GM19328 (cell line): Measurements from ENCODE around the gene AKR1D1.
A peak's percentile ranks its signal among the peaks of the same experiment; 100 is the strongest.
"Not testable (repeated sequence)": the region's sequence is repeated elsewhere in the genome, so short reads cannot be mapped to it uniquely, and the experiment has no call there.

Experiments used
- ATAC-seq: cut with Tn5 transposase; IDR thresholded peaks from one replicate; pipeline ENCODE4 v1.9.1; 2021; ENCODE audit warnings: mild to moderate bottlenecking, moderate library complexity; ENCODE audit not compliant: unreplicated experiment

Gene AKR1D1

DNA sequence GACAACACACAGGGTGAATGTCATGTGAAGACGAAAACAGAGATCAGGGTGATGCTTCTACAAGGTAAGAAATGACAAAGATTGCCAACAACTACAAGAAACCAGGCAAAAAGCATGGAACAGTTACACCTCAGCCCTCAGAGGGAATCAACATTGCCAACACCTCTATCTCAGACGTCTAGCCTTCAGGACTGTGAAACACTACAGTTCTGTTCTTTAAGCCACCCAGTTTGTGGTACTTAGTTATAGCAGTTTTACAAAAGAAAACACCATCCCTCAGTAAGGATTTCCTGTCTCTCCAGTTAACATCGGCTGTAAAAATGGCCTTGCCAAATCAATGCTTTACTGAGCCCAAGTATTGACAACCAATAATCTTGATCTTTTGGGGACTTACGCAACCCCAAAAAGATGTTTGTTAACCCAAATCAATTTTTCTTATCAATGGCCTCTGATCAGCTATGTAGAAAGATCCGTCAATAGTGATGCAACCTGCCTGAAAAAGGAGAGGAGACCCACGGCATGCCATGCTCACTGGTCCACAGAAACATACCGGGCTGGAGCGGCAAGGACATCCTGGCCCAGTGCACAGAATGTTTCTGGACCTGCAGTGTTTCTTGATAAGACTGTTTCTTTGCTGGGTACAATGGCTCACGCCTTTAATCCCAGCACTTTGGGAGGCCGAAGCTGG lies 44.0 kb downstream of the AKR1D1 start:
- ATAC-seq, result no peak

DNA sequence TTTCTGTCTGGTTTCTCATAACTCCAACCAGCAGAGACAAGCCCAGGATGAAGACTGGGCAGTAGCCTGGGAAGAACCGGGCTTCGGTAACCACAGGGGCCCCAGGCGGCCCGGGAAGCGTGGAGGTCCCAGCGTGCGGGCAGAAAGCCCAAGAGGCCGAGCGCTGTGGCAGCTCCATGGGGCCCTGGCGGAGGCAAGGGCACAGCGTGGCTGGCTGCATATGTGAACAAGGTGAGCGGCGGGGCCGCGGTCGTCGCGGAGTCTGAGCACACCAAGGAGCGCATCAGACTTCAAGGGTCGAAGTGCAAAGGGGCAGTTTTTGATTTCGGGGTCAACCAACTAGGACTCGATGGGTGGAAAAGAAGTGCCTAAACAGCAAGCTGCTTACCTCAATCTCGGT lies 45.9 kb downstream of the AKR1D1 start:
- ATAC-seq, result no peak

DNA sequence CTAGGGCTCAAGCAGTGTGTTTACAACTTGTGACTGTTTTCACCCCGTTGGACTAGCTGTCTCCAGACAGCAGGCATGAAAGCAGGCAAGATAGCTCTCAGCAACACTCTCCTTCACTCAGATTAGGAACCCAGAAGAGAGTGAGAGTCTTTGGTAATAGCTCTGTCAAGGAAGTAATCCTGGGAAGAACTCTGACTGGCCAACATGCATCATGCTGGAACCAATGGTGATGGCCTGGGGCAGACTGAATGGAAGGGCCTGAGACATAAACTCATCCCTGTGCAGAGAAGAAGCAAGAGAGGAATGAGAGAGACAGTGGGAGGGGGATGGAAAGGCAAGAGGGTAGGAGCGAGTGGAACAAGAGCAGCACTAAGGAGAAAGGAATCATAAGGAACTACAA lies 48.9 kb downstream of the AKR1D1 start:
- no peak for ATAC-seq

DNA sequence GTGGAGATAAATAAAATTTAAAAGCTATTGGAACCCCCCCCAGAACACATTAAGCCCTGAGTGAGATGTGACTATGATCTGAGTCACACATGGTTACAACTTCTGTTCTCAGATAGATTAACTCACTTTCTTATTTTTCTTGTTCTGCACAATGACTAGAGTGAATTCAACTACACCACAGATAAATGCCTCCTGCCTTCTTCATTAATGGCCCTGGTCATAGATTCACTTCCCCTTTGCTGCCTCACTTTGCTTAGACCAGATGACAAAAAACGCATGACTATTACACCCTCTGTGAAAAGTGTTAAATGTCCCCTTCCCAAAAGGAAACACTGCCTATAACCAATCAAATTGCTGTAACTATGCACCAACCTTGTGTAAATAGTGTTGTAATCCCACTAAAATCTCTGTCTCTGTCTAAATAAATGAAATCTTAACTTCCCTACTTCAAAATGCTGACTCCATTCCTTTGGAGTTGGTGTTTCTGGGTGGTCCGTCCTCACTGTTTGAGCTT lies 49.4 kb downstream of the AKR1D1 start:
- ATAC-seq, result peak; percentile 89

DNA sequence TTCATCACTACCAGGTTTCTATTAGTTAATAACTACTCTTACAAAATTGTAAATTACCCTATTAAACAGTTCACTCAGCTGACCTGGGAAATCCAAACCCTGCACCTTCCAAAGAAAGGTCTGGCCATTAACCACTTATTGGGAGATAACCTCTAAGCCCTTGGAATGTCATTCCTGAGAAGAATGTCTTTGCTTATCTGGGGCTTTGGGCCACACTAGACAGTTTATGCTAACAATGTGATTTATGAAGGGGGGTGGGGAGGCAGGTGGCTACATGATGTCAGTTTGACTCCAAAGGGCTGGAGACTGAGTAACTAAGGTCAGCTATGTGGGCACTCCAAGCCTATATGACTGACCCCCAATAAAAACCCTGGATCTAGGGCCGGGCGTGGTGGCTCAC lies 50.7 kb downstream of the AKR1D1 start:
- ATAC-seq, result no peak

DNA sequence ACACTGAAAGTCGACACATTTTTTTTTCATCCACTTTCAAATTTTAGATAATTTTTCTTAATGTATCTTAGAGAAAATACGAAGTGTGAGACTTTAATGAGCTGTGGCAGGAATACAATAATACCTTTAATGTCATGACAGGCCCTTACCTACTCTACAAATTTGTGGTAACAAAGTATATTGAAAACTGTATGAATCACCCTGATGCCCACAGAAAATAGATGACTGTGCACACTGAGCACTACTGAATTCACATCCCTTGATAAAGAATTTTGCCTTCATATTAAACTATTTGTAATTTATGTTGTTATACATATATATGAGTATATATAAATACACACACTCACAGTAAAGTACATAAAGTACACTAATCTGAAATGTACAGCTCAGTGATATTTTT lies 51.7 kb downstream of the AKR1D1 start:
- no peak for ATAC-seq

DNA sequence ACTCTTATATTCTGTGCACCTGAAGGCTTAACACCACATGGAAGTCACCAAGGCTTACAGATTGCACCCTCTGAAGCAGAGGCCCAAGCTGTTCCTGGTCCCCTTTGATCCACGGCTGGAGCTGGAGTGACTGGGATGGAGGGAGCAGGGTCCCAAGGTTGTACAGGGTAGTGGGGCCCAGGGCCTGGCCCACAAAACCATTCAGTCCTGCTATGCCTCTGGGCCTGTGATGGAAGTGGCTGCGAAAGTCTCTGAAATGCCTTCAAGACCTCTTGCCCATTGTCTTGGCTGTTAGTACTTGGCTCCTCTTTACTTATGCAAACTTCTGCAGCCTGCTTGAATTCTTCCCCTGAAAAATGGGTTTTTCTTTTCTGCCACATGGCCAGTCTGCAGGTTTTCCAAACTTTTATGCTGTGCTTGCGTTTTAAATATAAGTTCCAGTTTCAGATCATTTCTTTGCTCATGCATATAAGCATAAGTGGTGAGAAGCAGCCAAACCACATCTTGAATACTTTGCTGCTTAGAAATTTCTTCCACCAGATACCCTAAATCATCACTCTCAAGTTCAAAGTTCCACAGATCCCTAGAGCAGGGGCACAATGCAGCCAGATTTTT lies 53.4 kb downstream of the AKR1D1 start:
- ATAC-seq, result no peak

DNA sequence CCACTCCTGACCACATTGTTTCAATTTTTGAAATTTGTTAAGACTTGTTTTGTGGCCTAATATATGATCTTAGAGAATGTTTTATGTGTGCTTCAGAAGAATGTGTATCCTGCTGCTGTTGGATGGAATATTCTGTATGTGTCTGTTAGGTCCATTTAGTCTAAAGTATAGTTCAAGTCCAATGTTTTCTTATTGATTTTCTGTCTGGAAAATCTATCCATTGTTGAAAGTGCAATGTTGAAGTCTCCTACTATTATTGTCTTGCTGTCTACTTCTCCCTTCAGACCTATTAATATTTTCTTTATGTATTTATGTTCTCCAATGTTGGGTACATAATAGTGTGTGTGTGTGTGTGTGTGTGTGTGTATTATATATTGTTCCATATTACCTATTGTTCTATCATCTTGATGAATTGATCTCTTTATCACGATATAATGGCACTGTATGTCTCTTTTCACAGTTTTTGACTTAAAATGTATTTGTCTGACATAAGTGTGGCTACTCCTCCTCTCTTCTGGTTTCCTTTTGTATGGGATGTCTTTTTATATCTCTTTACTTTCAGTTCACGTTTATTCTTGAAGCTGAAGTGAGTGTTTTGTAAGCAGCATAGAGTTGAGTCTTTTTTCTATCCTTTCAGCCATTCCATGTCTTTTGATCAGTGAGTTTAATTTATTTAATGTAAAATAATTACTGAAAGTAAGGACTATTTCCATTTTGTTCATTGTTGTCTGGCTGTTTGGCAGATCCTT lies 61.3 kb downstream of the AKR1D1 start:
- ATAC-seq, result peak; percentile 88

DNA sequence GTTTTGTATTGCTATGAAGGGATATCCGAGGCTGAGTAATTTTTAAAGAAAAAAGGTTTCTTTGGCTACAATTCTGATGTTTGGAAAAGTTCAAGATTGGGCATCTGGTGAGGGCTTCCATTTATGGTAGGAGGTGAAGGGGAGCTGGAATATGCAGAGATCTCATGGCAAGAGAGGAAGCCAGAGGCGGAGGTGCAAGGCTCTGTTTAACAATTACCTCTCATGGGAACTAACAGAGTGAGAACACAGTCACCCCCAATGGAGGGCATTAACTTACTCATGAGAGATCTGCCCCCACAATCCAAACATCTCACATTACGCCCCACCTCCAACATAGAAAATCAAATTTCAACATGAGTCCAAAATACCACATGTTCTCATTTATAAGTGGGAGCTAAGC lies 62.0 kb downstream of the AKR1D1 start:
- ATAC-seq, result peak; percentile 35

DNA sequence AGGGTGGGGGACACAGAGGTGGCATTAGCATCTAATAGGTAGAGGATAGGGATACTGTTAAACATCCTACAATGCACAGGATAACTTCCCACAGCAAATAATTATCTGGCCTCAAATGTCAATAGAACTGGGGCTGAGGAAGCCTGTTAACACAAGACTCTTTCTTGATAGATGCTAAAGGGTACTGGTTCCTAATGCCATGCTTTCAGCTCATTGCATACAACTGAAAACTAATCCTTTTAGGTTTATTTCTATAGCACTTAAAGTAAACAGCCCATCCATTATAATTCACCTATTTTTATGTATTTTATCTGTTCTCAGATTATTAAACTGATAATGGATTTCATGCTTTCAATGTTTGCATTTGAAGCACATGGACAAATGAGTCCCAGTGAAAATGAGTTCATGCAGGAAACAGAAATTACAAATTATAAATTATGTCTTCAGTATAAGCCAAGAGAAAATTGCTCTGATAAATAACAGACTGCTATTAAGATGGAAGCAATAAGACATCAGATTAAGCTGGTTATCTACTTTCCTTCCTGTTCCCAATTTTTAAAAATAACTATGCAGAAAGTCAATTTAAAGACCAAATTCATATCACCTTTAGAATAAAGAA lies 66.4 kb downstream of the AKR1D1 start:
- ATAC-seq, result no peak

DNA sequence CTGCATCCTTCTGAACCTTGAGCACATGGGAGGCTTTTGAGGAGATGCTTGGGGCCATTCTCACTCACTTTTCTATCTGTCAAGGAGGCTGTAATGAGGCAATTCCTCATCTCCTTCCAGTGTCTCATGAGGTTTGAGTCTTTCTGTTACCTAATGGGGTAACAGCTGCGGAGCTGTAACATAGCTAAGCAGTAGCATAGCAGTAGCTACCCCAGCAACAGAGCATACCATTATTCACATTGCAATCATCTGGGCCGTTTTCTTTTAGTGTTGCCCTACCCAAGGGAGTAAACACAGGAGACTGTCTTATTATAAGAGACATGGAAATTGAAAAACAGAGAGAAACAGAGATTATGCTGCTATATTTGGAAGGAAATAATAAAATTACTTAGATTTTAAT lies 68.7 kb downstream of the AKR1D1 start:
- no peak for ATAC-seq

DNA sequence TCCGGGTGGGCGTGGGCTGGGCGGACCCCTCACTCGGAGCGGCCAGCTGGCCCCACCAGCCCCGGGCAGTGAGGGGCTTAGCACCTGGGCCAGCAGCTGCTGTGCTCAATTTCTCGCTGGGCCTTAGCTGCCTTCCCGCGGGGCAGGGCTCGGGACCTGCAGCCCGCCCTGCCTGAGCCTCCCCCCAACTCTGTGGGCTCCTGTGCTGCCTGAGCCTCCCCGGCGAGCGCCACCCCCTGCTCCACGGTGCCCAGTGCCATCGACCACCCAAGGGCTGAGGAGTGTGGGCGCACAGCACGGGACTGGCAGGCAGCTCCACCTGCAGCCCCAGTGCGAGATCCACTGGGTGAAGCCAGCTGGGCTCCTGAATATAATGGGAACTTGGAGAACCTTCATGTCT lies 70.0 kb downstream of the AKR1D1 start:
- ATAC-seq, result not testable (repeated sequence)

DNA sequence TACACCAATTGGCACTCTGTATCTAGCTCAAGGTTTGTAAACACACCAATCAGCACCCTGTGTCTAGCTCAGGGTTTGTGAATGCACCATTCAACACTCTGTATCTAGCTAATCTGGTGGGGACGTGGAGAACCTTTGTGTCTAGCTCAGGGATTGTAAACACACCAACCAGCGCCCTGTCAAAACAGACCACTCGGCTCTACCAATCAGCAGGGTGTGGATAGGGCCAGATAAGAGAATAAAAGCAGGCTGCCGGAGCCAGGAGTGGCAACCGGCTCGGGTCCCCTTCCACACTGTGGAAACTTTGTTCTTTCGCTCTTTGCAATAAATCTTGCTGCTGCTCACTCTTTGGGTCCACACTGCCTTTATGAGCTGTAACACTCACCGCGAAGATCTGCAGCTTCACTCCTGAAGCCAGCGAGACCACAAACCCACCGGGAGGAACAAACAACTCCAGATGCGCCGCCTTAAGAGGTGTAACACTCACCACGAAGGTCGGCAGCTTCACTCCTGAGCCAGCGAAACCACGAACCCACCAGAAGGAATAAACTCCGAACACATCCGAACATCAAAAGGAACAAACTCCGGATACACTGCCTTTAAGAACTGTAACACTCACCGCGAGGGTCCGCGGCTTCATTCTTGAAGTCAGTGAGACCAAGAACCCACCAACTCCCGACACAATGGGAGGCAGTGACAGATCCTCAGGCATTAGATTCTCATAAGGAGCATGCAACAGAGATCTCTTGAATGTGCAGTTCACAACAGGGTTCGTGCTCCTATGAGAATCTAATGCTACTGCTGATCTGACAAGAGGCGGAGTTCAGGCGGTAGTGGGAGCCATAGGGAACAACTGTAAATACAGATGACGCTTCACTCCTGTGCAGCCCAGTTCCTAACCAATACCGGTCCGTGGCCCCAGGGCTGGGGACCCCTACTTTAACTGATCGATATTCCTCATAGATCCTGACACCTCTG lies 70.8 kb downstream of the AKR1D1 start:
- ATAC-seq, result not testable (repeated sequence)

DNA sequence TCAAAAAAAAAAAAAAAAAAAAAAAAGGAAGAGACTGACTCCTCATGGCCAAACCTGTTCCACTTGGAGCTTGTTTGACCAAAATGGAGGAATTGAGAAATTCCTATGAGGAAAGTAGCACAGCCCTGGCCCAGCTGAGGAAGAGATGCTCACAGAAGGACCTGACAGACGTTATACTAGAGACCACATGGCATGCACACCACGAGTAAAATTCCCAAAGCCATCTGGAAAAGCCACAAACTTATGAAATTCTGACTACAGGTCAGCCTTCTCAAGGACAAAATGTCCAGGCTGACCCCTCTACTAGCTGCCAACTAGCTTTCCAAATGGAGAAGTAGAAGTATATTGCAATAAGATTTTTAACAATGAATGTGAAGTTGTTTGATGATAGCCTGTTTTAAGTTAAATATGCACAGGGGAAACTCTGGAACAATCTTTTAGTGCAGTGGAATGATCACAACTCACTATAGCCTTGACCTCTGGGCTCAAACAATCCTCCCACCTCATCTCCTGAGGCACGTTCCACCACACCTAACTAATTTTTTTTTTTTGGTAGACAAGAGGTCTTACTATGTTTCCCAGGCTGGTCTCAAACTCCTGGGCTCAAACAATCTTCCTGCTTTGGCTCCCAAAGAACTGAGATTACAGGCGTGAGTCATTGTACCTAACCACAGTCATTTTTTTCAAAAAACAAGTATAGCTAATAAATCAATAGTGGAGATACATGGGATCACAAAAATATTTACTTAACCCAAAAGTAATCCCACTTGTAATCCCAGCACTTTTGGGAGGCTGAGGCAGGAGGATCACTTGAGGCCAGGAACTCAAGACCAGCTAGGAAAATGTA lies 75.7 kb downstream of the AKR1D1 start:
- ATAC-seq, result no peak

DNA sequence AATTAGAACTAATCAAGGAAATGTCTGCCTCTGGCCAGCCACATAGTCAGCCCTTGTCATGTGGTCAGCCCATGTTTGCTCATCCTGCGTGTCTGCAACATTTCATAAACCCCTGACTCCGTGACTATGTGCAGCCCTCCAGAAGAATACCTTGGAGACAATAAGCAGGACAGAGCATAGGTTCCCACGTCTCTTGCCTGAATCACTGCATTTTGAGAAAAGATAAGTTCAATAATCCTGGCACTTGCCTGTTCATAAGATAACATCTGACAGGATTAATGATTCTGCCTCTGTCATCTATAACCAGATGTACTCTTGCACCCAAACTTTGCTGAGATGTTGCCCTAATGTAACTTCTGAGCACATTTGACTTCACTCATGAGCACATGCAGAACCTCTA lies 78.4 kb downstream of the AKR1D1 start:
- no peak for ATAC-seq

DNA sequence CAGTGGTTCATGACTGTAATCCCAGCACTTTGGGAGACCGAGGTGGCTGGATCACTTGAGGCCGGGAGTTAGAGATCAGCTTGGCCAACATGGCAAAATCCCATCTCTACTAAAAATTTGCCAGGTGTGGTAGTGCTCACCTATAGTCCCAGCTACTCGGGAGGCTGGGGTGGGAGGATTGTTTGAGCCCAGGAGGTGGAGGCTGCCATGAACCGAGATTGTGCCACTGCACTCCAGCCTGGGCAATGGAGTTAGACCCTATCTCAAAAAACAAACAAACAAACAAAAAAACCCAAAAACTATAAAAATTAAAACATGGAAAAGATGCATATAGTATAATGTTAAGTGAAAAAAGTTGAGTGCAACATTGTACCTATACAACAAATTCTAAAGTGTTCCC lies 81.4 kb downstream of the AKR1D1 start:
- ATAC-seq, result no peak

DNA sequence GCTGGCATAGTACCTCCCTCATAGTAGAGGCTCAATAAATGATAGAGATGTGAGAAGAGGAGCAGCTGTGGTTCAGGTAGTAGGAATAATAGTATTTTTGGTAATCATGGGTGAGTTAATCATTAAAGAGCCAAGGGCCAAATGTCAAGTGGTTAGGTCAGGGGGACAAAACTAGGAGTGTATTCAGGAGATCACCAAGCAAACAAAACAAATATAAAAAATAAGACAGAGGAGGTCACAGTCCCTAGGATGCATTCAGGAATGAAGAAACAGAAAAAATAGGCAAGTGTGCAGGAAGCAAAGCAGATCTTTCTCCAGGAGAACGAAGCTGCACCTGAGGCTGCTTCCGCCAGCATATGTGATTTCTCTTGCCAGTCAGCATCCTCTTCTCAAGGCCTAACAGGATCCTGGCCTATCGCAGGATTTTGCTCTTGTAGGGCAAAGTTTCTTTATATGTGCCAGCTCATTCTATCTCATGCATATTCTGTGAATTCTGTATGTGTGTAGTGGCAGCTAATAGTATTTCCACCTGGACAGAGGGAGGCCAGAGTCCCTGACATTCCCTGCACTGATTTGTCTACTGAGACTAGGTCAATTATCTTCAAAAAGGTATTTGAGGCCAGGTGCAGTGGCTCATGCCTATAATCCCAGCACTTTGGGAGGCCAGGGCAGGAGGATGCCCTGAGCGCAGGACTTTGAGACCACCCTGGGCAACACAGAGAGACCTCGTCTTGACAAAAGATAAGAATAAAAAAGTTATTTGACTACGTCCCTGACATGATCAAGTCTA lies 82.7 kb downstream of the AKR1D1 start:
- no peak for ATAC-seq

DNA sequence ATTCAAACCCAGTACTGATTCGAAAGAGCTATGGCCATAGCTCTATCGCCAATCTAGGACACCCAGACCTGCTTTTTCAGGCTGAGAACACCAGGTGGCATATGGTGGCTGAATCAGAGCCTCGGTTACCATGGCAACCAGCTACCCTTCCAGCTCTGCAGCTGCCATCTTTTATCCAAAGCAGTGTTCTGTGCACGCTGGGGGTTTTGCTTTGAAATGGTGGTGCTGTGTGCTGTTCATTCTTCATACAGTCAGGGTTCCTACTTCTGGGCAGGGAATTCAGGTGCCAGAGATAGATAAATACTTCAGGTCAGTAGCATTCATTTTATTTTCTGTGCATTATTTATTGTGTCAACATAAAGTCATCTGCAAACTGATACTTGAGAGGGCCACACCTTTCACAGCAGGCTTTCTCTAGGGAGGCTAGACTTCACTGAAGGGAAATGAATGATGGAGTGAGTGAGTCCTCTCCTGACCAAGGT lies 85.4 kb downstream of the AKR1D1 start:
- peak; percentile 100 for ATAC-seq

DNA sequence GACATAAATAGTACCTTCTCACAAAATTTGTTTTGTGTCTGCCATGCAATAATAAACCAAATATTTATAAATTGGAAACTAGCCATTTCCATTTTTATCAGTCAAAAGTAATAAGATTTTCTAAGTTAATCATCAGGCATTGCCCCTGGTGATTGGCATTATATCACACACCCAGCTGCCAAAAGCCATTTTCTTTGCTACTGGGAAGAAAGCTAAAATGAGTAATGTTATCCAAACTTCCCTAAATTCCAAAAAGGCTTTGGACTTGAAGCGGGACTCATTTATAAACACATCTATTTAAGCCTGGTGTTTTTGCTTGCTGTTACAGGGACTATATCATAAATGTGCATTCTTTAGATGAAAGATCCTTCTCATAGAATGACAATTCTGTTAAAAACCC lies 86.0 kb downstream of the AKR1D1 start:
- ATAC-seq, result no peak
